D341Med (cell line): ENCODE measurements around the gene TGFB1I1.
"Not testable (repeated sequence)": the region's sequence is repeated elsewhere in the genome, so short reads cannot be mapped to it uniquely, and the experiment has no call there.

Experiments
- DNase-seq: peaks from one replicate; pipeline ENCODE4 v3.0.0; 2012; ENCODE audit warnings: low spot score

The TGFB1I1 gene

DNA sequence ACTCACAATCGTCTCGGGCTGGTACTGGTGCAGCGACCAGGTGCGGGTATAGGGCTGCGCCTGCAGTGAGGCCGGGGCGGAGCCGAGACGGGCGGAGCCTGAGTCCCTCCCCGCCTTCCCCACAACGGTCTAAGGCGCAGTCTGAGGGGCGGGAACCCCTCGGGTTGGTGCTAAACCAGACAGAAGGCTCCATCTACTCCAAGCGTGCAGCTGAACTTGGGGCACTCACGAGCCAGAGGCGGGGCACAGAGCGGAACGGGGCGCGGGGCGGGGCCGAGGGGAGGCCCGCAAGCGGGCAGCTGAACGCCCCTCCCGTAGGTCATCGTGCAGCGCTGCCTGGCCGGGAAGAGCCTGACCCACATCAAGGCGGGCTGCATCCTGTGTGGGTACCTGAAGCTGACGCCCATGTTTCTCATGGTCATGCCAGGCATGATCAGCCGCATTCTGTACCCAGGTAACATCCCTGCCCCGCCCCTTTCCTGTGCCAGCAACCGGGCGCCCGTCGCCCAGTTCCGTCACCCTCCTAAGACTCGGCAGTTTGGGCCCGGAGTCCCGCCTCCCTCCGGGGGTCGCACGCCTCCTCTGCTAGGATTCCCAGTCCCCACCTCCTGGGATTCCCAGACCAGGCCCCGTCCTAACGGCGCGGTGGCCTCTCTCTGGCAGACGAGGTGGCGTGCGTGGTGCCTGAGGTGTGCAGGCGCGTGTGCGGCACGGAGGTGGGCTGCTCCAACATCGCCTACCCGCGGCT is 15.9 kb downstream of the TGFB1I1 start:
- peak; percentile 80 for DNase-seq

DNA sequence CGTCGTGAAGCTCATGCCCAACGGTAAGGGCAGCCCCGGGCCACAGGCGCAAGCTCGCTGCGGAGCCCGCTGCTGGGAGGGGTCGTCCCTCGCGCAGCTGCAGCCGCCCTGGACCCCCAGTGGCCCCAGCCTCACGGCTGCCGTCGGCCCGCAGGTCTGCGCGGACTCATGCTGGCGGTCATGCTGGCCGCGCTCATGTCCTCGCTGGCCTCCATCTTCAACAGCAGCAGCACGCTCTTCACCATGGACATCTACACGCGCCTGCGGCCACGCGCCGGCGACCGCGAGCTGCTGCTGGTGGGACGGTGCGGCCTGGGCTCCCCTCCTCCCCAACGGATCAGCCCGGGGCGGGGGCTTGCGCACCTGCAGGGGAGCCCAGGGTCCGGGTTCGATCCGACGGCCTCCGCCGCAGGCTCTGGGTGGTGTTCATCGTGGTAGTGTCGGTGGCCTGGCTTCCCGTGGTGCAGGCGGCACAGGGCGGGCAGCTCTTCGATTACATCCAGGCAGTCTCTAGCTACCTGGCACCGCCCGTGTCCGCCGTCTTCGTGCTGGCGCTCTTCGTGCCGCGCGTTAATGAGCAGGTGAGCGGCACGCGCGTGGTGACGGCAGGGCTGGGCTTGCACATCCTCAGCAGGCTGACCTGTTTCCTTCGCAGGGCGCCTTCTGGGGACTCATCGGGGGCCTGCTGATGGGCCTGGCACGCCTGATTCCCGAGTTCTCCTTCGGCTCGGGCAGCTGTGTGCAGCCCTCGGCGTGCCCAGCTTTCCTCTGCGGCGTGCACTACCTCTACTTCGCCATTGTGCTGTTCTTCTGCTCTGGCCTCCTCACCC is 16.7 kb downstream of the TGFB1I1 start:
- no peak for DNase-seq

DNA sequence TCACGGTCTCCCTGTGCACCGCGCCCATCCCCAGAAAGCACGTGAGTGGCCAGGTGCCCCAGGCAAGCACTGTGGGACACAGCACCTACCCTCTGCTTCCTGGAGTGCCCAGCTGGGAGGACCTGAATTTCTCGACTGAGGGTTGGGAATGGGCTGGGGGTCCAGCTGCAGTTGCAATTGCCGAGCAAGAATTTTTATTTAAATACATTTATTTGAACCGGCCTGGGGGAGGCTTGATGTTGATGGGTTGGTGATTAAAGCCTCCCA is 17.3 kb downstream of the TGFB1I1 start:
- no peak for DNase-seq

DNA sequence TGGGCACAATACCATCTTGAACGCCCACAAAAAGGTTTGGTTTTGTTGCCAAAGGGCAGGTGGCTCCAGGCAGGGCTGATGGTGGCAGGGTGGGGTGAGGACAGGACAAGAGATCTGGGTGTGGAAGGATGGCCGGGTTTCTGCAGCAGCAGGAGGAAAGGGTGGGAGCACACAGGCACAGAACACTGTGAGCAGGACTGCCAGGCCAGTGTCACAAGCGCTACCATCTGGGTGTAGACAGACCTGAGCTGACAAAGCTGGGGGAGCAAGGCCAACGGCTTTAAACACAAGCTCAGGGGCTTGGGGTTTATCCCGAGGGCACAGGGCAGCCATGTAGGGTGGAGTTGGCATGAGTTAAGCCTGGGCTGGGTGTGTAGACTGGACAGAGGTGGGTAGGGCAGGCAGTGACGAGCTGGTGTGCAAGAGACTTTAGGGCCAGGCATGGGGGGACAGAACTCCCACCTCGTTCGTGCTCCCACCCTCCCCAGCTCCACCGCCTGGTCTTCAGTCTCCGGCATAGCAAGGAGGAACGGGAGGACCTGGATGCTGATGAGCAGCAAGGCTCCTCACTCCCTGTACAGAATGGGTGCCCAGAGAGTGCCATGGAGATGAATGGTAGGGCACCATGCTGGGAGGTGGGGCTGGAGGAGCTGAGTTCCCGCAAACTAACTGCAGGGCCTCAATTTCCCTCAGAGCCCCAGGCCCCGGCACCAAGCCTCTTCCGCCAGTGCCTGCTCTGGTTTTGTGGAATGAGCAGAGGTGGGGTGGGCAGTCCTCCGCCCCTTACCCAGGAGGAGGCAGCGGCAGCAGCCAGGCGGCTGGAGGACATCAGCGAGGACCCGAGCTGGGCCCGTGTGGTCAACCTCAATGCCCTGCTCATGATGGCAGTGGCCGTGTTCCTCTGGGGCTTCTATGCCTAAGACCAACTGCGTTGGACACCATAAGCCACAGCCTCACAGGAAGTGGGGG is 17.9 kb downstream of the TGFB1I1 start:
- no peak for DNase-seq

DNA sequence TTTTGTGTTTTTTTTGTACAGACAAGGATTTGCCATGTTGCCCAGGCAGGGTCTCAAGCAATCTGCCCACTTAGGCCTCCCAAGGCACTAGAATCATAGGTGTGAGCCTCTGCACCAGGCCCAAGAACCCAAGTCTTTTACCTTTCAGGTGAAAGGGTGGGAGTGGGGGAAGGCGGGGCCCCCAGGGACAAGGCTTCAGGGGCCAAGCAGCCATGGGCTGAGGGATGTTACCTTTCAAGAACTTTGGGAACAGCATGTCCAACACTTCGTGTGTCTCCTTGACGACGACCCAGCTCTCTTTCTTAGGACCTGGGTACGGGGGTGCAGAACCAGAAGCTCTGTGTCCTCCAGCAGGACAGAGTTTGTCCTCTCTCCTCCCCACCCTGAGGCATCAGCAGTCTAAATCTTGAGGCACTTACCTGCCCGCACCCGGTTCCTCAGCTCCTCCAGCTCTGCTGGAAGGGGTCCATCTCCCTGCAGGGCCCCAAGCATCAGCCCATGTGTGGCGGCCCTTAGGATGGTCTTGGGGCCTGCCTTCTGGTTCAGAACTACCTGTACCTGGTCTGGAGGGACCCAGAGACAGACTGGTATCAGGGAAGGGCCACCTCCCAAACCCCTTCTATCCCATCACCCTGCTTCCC is 19.9 kb downstream of the TGFB1I1 start:
- DNase-seq, result no peak

DNA sequence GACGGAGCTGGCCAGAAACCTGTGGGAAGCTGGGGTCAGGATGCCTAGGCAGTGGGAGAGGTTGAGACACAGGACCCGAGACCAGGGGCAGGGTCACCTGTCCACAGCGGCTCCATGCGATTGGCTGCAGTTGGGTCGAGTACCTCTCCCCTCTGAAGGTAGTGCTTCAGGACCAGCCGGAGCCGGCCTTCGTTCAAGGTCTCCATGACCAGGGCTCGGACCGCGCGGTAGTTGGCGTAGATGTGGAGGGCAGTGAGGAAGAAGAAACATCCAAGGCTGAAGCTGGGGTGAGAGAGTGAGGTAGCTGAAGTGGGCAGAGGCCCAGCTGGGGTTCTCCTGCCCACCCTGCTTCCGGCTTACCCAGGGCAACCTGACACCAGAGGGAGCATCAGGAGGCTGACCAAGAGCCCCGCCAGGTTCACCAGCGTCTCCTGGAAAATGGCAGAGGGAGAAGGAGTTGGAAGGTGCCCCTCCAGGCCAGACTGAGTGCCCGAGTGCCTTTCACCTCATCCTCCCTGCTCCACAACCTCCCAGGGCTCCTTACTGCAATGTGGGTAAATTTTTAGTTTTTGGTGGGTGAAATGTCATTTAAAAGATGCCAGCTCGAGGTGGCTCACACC is 21.7 kb downstream of the TGFB1I1 start:
- no peak for DNase-seq

DNA sequence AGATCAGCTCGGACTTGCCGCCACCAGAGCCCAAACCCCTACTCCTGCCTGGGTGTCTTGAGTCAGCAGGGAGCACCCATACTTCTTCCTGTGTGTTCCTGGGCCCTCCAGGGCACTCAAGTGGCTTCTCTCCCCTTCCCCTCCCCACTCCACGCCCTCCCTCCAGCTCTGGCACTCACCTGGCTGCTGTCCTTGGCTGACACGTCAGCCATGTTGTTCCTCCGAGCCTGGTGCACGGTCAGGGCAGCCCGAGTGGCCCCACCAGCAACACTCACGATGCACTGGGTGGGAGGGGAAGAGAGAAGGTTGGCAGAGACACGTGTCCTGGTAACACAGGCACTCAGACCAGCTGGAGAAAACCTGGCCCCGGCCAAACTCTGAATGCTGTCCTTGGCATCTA is 24.7 kb downstream of the TGFB1I1 start:
- DNase-seq, result no peak

DNA sequence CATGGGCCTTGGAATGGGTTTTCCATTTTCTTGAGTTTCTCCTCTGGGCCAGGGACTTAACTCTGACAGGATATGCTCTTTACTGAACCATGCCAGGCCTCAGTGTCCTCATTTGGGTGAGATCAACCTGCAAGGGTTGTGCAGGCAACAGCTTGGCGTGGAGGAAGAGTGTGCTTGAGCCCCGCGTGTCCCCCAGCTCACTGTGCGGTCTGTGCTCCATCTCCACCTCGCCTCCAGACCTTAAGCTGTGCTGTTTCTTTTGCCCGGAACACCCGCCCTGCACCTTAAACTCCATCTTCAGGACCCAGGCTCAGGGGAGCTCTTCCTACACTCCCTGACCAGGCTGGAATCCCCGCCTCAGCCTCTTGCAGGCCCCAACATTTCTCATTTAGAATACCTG is 26.5 kb downstream of the TGFB1I1 start:
- DNase-seq, result no peak

DNA sequence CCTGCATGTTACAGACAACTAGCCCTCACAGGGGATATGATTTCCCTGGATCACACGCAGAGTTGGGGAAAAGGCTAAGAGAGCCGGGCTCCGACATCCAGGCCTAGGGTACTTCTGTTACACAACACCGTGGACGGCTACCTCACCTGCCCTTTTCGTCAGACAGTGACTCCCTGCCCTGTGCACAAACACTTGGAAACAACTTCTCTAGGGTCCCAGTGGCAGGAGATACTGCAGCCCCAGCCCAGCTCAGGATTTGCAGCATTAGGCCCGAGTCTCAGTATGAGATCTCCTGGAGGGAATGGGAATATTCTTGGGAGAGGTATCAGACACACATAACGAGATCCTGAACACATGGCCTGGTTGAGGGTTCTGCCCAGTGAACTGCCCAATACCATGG is 28.0 kb downstream of the TGFB1I1 start:
- no peak for DNase-seq

DNA sequence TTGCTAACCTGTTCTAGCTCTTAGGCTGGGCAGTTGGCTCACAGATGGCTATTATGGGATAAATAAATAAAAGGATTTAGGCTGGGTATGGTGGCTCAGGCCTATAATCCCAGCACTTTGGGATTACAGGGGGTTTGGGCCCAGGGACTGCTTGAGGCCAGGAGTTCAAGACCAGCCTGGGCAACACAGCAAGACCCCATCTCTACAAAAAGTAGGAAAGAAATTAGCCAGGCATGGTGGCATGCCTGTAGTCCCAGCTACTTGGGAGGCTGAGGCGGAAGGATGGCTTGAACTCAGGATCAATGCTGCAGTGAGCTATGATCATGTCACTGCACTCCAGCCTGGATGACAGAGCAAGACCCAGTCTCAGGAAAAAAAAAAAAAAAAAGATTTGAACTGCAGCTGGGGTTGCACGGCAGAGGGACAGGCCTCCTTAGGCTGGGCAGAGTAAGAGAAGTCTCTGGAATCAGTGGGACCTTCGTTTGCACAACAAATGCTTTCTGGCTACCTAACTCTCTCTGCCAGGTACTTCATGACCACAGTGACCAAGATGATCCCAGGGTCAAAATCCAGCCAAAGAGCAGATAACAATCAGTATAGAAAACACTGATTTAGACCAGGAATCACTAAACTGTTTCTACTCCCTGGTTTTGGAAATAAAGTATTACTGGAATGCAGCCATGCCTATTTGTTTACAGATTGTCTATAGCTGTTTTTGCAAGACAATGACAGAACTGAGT is 29.4 kb downstream of the TGFB1I1 start:
- no peak for DNase-seq

DNA sequence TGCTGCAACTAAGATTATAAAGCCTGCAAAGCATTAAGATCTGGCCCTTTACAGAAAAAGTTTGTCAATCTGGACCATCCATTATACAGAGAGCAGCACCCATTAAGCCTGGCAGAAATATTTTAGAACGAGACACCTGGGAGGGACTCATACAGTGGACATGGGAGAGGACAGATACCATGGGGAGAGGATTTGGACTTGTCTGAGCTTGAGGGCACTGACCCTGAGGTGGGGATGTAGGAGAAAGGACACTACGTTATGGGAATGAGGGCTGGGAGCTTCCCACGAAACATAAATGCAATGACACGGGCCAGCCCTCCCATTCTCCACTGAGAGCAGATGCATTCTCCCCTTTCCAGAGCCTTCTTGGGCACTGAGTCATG is 30.0 kb downstream of the TGFB1I1 start:
- no peak for DNase-seq

DNA sequence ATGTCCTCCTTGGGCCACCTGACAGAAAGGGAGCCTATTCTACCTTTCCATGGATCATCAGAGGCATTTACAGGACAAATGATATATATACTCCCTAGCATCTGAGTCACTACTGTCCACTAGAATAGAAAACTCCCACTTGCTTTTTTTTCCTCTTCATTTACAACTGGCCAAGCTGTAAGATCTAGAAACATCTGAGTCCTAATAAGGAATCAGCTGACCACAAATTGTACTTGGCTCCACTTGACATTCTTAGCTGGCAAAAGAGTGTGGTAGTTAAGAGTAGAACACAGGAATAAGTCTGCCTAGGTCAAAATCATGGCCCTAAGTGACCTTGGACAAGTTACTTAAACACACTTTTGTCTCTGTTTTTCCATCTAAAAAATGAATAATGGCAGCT is 31.0 kb downstream of the TGFB1I1 start:
- DNase-seq, result no peak

DNA sequence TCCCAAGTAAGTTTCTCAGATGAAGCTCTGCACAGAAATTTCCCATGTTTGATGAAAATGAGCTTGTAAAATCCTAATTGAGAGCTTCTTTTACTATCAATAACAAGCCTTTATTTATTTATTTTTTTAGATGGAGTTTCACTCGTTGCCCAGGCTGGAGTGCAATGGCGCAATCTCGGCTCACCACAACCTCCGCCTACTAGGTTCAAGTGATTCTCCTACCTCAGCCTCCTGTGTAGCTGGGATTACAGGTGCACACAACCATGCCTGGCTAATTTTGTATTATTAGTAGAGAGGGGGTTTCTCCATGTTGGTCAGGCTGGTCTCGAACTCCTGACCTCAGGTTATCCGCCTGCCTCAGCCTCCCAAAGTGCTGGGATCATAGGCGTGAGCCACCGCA is 31.6 kb downstream of the TGFB1I1 start:
- DNase-seq, result not testable (repeated sequence)

DNA sequence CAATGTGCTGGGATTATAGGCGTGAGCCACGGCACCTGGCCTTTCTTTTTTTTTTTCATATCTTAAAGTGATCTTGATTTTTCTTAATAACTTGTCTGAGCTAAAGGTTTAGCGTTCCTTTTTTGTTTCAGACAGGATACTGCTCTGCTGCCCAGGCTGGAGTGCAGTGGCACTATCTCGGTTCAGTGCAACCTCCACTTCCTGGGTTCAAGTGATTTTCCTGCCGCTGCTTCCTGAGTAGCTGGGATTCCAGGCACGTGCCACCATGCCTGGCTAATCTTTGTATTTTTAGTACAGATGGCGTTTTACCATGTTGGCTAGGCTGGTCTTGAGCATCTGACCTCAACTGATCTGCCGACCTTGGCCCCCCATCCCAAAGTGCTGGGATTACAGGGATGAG is 32.2 kb downstream of the TGFB1I1 start:
- DNase-seq, result no peak

DNA sequence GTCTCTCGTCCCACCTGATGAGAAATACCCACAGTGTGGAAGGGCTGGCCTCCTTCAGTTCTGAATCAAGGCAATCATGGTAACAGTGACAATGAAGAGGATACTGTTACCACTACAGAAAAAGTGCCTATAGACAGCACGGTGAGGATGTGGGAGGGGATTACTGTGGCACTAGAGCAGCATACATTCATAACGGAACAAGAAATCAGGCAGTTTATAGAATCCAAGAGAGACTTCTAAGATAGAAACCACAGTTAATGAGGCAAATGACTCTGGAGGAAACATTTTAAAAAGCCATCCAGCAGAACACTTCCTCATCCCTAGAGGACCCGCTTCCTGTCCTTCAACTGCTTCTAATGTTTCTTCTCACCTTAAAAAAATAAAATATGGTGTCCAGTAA is 33.5 kb downstream of the TGFB1I1 start:
- DNase-seq, result no peak

DNA sequence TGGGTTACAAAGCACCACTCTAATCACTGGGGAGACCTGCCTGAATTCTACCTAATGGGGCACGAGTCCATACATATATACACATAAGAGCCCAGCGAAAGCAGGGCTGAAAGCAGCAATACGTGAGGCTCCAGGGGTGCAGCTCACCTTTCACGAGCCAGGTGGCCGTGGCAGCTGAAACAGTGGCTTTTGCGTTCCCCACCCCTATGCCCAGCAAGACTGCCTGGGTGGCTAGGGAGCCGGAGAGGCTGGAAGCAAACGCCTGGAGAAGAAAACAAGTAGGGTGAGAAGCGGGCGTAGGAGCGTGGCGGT is 35.6 kb downstream of the TGFB1I1 start:
- no peak for DNase-seq

DNA sequence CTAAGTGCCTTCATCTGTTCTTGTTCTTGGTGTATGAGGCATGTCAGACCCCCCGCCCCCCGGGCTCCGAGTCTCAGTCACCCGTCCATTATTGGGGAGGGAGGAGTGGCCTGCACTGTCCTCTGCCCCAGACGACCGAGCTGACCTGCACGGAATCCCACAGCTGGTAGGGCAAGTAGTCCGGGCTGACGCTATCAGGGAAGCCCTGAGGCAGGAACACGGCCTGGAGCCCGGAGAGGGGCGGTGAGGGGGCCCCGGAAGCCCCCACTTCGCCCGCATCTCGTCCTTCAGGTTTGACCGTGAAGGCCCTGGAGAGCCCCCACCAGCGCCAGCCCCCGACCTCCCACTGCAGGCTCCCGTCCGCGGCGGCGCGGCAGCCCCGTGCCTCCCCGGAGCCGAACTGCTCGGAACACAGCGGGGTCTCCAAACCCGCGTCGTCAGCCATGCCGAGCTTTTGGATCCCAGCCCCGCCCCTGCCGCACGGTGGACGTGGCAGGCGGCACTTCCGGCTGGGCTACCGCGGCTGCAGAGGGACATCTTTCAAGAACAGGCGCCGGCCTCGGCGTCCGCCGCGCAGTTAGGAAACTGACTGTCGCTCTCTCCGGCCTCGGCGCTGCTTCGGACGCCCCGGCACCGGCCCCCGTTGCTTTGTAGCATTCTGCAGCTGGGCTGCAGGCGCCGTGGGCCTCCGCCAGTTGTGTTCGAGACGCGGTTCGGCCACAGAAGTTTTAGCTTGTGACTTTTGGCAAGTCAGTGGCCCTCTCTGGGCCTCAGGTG is 36.2 kb downstream of the TGFB1I1 start, which contains the start of gene RUSF1:
RUSF1 (minus strand) TSS at position 463 of the 777 bp plus-strand sequence; CDS start at position 445, 18 bp downstream.
- peak; percentile 94 for DNase-seq

DNA sequence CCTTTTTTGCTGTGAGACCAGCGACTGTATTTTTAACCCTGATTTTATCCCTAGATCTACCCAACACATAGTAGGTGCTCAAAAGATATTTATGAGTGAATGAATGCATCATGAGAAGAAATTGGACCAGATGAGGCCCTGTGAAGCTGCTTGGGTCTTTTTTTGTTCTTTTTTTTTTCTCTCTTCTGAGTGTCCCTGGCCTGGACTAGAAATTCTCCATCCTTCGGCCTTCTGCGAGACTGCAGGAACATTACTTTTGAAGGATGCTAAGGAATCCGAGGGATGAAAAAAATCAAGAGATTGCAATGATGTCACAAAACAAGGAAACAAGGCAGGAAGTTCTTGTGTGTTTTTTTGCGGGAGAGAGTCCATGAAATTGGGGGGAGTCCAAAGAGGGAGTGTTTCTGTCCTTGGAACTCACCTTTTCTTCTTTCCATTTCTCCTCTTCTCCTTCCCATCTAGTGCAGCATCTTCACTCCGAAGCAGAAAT is 36.8 kb downstream of the TGFB1I1 start:
- no peak for DNase-seq

DNA sequence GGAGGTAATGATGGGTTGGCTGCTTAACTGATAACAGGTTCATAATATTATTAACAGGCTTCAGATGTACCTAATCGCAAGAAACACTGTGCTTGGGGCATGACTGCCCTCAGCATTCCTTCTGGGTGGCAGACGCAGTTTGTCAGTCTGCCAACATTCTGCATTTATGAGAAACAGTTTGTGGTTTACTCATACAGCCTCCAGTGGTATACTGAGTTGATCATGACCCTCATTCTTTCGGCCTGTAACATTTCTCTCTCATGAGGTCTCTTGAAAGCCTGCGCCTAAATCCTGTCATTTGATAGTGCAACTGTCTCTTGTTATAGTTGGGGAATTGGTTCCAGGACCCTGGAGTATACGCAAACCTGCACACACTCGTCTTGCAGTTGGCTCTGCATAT is 41.2 kb downstream of the TGFB1I1 start:
- DNase-seq, result no peak

DNA sequence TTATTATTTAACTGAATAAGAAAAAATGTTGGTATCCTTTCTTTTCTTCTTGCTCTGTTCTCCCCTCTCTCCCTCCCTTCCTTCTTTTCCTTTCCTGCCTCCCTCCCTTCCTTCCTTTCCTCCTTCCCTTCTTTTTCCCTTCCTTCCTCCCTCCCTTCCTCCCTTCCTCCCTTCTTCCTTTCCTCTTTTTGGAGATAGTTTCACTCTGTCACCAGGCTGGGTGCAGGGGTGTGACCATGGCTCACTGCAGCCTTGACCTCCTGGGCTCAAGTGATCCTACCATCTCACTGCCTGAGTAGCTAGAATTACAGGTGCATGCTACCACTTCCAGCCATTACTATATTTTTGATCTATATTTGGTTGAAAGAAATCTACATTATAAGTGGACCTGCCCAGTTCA is 41.9 kb downstream of the TGFB1I1 start:
- DNase-seq, result no peak
